HepG2 (cell line): ENCODE data around the gene SPPL2B. TPM values are rescaled to one million over a fixed set of nuclear protein-coding genes. Genes with fewer than 3 reads are reported as not detected.
A peak's percentile ranks its signal among the peaks of the same experiment; 100 is the strongest.

Source experiments
- CENPBD1 ChIP-seq: sonication (generic); formaldehyde crosslinking; IDR thresholded peaks from 2 replicates; pipeline ENCODE4 v1.8.0; 2022; ENCODE audit warnings: missing genetic modification reagents, low read depth, mild to moderate bottlenecking, borderline replicate concordance
- CHD4 ChIP-seq: fragments of 200-600 bp; sonication (generic); IDR thresholded peaks from 2 replicates; pipeline ENCODE4 v1.7.0; 2017; ENCODE audit warnings: mild to moderate bottlenecking, low read length, borderline replicate concordance
- ELK4 ChIP-seq: sonication (generic); formaldehyde crosslinking; IDR thresholded peaks from 2 replicates; pipeline ENCODE4 v1.9.0; 2021; ENCODE audit warnings: missing genetic modification reagents, borderline replicate concordance
- MAZ ChIP-seq, 2 experiments: sonication (generic) in 1 of 2; formaldehyde crosslinking in 1 of 2; IDR thresholded peaks; 2 replicates each; pipeline versions ENCODE4 v1.5.0 to v1.6.1; 2012 to 2020; ENCODE audit warnings: low read depth in 2 of 2, mild to moderate bottlenecking in 2 of 2, borderline replicate concordance in 1 of 2, improper control_type of control experiment in 1 of 2, low read length in 1 of 2, missing genetic modification reagents in 1 of 2, moderate library complexity in 1 of 2
- MTA1 ChIP-seq: sonication (generic); formaldehyde crosslinking; IDR thresholded peaks from 2 replicates; pipeline ENCODE4 v1.4.0; 2020; ENCODE audit warnings: missing genetic modification reagents, mild to moderate bottlenecking, borderline replicate concordance
- MZF1 ChIP-seq: sonication (generic); formaldehyde crosslinking; IDR thresholded peaks from 2 replicates; pipeline ENCODE4 v1.8.1; 2023; ENCODE audit warnings: mild to moderate bottlenecking, missing genetic modification reagents, borderline replicate concordance
- NCOA1 ChIP-seq: sonication (generic); formaldehyde crosslinking; IDR thresholded peaks from 2 replicates; pipeline ENCODE4 v1.9.0; 2021; ENCODE audit warnings: missing genetic modification reagents
- NFKBIZ ChIP-seq: IDR thresholded peaks from 2 replicates; pipeline ENCODE4 v1.6.1; 2018; ENCODE audit warnings: missing genetic modification reagents, missing compliant biosample characterization
- RXRB ChIP-seq: IDR thresholded peaks from 2 replicates; pipeline ENCODE4 v1.6.1; 2016; ENCODE audit warnings: borderline replicate concordance, missing genetic modification reagents, missing compliant biosample characterization
- SMAD9 ChIP-seq: sonication (generic); formaldehyde crosslinking; IDR thresholded peaks from 2 replicates; pipeline ENCODE4 v1.5.1; 2020; ENCODE audit warnings: mild to moderate bottlenecking, missing genetic modification reagents
- SNRNP70 ChIP-seq: fragments of 200-400 bp; formaldehyde crosslinking; IDR thresholded peaks from 2 replicates; pipeline ENCODE4 v1.6.1; 2017; ENCODE audit warnings: mild to moderate bottlenecking, low read depth, low read length, moderate library complexity
- TEAD3 ChIP-seq: optimal IDR thresholded peaks from 2 replicates; pipeline ENCODE3; 2016; ENCODE audit warnings: borderline replicate concordance
- THAP11 ChIP-seq: IDR thresholded peaks from 2 replicates; pipeline ENCODE4 v1.6.1; 2016; ENCODE audit warnings: missing biosample characterization, missing genetic modification reagents
- YEATS4 ChIP-seq: sonication (generic); formaldehyde crosslinking; IDR thresholded peaks from 2 replicates; pipeline ENCODE4 v1.4.0; 2020; ENCODE audit warnings: missing genetic modification reagents, borderline replicate concordance
- ZBTB8A ChIP-seq: sonication (generic); formaldehyde crosslinking; IDR thresholded peaks from 2 replicates; pipeline ENCODE4 v1.4.0; 2020; ENCODE audit warnings: mild to moderate bottlenecking, low read depth, missing genetic modification reagents, borderline replicate concordance
- ZIK1 ChIP-seq: sonication (generic); formaldehyde crosslinking; IDR thresholded peaks from 2 replicates; pipeline ENCODE4 v1.5.0; 2020; ENCODE audit warnings: mild to moderate bottlenecking, low read depth, missing genetic modification reagents, borderline replicate concordance
- ZNF503 ChIP-seq: sonication (generic); formaldehyde crosslinking; IDR thresholded peaks from 2 replicates; pipeline ENCODE4 v1.4.0; 2020; ENCODE audit warnings: missing genetic modification reagents
- ZNF510 ChIP-seq: sonication (generic); formaldehyde crosslinking; IDR thresholded peaks from 2 replicates; pipeline ENCODE4 v1.4.0; 2020; ENCODE audit warnings: low read depth, mild to moderate bottlenecking, missing genetic modification reagents
- ZNF605 ChIP-seq: sonication (generic); formaldehyde crosslinking; IDR thresholded peaks from 2 replicates; pipeline ENCODE4 v1.8.0; 2022; ENCODE audit warnings: mild to moderate bottlenecking, missing genetic modification reagents
- ZNF670 ChIP-seq: sonication (generic); formaldehyde crosslinking; IDR thresholded peaks from 2 replicates; pipeline ENCODE4 v1.8.0; 2022; ENCODE audit warnings: mild to moderate bottlenecking, missing genetic modification reagents, borderline replicate concordance
- ZNF7 ChIP-seq: IDR thresholded peaks from 2 replicates; pipeline ENCODE4 v1.6.1; 2016; ENCODE audit warnings: missing biosample characterization, missing genetic modification reagents
- ZNF713 ChIP-seq: sonication (generic); formaldehyde crosslinking; IDR thresholded peaks from 2 replicates; pipeline ENCODE4 v1.4.0; 2020; ENCODE audit warnings: mild to moderate bottlenecking, missing genetic modification reagents
- polyA plus RNA-seq, 8 experiments: library from polyadenylated mRNA; depleted of rRNA in 3 of 8; stranded (reverse) in 7 of 8; unstranded in 1 of 8; fragments of >200 nt; fragmentation: Illumina TruSeq in 4 of 8; extraction: Trizol in 4 of 8; gene quantifications; 2 replicates each; pipeline versions ENCODE4 v1.2.1 to v1.2.3, GENCODE V29; 2011 to 2016; ENCODE audit warnings: low read depth in 4 of 8, missing spikeins in 1 of 8, mixed read lengths in 1 of 8; ENCODE audit not compliant: insufficient read depth in 1 of 8
- total RNA-seq, 5 experiments: library from RNA; depleted of rRNA; stranded (reverse); fragments of >200 nt; fragmentation: Illumina TruSeq; extraction: Trizol; gene quantifications; 2 replicates each; pipeline ENCODE4 v1.2.3, GENCODE V29; 2016; ENCODE audit warnings: low read depth in 1 of 5
- TF ChIP-seq, protein P1 (sequence below): sonication (generic); formaldehyde crosslinking; IDR thresholded peaks from 2 replicates; pipeline ENCODE4 v1.5.0; 2020; ENCODE audit warnings: missing genetic modification reagents
- TF ChIP-seq, protein P2 (sequence below): sonication (generic); formaldehyde crosslinking; IDR thresholded peaks from 2 replicates; pipeline ENCODE4 v1.4.0; 2020; ENCODE audit warnings: mild to moderate bottlenecking, missing genetic modification reagents
- TF ChIP-seq, protein P3 (sequence below): sonication (generic); formaldehyde crosslinking; IDR thresholded peaks from 2 replicates; pipeline ENCODE4 v1.9.0; 2021; ENCODE audit warnings: missing genetic modification reagents, mild to moderate bottlenecking, borderline replicate concordance

SPPL2B gene
- total and polyA plus RNA-seq, 2 of the 13 experiments (the other 11 are each of a cell fraction or from before 2014, with no cell fraction given): 14.9 to 15.2 TPM

- TF ChIP-seq ZNF503 (CRISPR knock-in tag) (no peak), CENPBD1 (CRISPR knock-in tag) (no peak; the same call in 1 of the 2 replicates), ZIK1 (CRISPR knock-in tag) (peak; percentile 72; the same call in 1 of the 2 replicates), NCOA1 (CRISPR knock-in tag) (peak; percentile 91), TEAD3 (CRISPR knock-in tag) (no peak), MAZ (IDR thresholded peaks at IDR 0.05; ENCODE audit: borderline replicate concordance, low read depth, low read length) (no peak), MAZ (CRISPR knock-in tag; IDR thresholded peaks at IDR 0.05; ENCODE audit: low read depth) (peak; percentile 89), ZBTB8A (CRISPR knock-in tag) (no peak), ZNF605 (CRISPR knock-in tag) (peak; percentile 61; the same call in 1 of the 2 replicates), ZNF510 (no peak), CHD4 (no peak), RXRB (CRISPR knock-in tag) (peak; percentile 64; the same call in 1 of the 2 replicates), NFKBIZ (no peak; the same call in 1 of the 2 replicates), YEATS4 (CRISPR knock-in tag) (no peak), SMAD9 (CRISPR knock-in tag) (no peak), MZF1 (CRISPR knock-in tag) (no peak), ELK4 (CRISPR knock-in tag) (no peak), ZNF7 (no peak), THAP11 (CRISPR knock-in tag) (peak; percentile 34; the same call in 1 of the 2 replicates), SNRNP70 (no peak), ZNF670 (CRISPR knock-in tag) (no peak), MTA1 (0 out of 2 replicates have a peak, but pooled peaks have one; percentile 50), ZNF713 (CRISPR knock-in tag) (no peak)
- TF ChIP-seq, protein P1, sequence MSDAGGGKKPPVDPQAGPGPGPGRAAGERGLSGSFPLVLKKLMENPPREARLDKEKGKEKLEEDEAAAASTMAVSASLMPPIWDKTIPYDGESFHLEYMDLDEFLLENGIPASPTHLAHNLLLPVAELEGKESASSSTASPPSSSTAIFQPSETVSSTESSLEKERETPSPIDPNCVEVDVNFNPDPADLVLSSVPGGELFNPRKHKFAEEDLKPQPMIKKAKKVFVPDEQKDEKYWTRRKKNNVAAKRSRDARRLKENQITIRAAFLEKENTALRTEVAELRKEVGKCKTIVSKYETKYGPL (CRISPR knock-in tag): no peak
- TF ChIP-seq, protein P2, sequence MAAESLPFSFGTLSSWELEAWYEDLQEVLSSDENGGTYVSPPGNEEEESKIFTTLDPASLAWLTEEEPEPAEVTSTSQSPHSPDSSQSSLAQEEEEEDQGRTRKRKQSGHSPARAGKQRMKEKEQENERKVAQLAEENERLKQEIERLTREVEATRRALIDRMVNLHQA (CRISPR knock-in tag): no peak
- TF ChIP-seq, protein P3, sequence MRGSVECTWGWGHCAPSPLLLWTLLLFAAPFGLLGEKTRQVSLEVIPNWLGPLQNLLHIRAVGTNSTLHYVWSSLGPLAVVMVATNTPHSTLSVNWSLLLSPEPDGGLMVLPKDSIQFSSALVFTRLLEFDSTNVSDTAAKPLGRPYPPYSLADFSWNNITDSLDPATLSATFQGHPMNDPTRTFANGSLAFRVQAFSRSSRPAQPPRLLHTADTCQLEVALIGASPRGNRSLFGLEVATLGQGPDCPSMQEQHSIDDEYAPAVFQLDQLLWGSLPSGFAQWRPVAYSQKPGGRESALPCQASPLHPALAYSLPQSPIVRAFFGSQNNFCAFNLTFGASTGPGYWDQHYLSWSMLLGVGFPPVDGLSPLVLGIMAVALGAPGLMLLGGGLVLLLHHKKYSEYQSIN (CRISPR knock-in tag): no peak
These were observed 12.6 kb upstream of the SPPL2B start (continued) for GRCh38 chr19:2315818-2316353.
